Measurements from ENCODE around the gene ATP6AP2.

ATP6AP2 gene, protein sequence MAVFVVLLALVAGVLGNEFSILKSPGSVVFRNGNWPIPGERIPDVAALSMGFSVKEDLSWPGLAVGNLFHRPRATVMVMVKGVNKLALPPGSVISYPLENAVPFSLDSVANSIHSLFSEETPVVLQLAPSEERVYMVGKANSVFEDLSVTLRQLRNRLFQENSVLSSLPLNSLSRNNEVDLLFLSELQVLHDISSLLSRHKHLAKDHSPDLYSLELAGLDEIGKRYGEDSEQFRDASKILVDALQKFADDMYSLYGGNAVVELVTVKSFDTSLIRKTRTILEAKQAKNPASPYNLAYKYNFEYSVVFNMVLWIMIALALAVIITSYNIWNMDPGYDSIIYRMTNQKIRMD

DNA sequence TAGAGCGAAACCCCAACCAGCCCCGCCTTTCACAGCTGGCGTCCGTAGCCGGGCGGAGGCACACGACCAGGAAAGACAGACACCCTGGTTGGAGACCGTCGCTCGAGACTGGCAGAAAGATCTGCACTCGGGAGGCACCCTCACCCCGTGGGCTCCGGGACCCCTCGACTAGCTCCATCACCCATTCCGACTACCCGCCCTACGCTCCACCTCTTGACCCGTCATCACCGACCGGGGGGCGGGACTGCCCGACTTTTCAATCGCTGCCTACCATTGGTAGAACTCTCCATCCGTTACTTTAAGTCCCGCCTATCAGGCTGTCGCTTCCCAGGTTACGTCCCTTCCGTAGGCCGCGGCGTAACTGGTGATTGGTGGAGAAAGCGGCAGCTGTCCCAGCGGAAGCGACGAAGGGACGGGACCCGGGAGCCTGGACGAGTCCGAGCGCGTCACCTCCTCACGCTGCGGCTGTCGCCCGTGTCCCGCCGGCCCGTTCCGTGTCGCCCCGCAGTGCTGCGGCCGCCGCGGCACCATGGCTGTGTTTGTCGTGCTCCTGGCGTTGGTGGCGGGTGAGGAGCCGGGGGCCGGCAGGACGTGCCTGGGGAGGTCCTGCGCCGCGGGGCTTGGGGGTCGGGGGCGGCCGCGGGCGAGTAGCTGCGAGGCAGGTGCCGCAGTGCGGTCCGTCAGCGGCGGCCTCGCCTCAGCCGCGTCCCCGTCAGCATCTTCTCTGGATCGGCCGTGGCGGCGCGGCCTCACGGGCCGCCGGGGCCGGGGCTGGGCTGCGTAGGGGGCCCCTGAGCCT lies at the start of gene ATP6AP2:
Gene ATP6AP2, plus strand, starts transcription at position 434 of the 799 bp plus-strand sequence. Its CDS starts 96 bp downstream, at position 530.
- in situ Hi-C loops (cut with MboI; ENCODE audit: low sequenced_read_pairs, unreplicated experiment): no loop called here
- TF ChIP-seq, protein P1, sequence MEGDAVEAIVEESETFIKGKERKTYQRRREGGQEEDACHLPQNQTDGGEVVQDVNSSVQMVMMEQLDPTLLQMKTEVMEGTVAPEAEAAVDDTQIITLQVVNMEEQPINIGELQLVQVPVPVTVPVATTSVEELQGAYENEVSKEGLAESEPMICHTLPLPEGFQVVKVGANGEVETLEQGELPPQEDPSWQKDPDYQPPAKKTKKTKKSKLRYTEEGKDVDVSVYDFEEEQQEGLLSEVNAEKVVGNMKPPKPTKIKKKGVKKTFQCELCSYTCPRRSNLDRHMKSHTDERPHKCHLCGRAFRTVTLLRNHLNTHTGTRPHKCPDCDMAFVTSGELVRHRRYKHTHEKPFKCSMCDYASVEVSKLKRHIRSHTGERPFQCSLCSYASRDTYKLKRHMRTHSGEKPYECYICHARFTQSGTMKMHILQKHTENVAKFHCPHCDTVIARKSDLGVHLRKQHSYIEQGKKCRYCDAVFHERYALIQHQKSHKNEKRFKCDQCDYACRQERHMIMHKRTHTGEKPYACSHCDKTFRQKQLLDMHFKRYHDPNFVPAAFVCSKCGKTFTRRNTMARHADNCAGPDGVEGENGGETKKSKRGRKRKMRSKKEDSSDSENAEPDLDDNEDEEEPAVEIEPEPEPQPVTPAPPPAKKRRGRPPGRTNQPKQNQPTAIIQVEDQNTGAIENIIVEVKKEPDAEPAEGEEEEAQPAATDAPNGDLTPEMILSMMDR (IDR thresholded peaks at IDR 0.05; ENCODE audit: borderline replicate concordance, control extremely low read depth, extremely low read depth, insufficient read depth, missing control alignments): no peak
- DNase-seq (ENCODE audit: low spot score): peak; percentile 89

DNA sequence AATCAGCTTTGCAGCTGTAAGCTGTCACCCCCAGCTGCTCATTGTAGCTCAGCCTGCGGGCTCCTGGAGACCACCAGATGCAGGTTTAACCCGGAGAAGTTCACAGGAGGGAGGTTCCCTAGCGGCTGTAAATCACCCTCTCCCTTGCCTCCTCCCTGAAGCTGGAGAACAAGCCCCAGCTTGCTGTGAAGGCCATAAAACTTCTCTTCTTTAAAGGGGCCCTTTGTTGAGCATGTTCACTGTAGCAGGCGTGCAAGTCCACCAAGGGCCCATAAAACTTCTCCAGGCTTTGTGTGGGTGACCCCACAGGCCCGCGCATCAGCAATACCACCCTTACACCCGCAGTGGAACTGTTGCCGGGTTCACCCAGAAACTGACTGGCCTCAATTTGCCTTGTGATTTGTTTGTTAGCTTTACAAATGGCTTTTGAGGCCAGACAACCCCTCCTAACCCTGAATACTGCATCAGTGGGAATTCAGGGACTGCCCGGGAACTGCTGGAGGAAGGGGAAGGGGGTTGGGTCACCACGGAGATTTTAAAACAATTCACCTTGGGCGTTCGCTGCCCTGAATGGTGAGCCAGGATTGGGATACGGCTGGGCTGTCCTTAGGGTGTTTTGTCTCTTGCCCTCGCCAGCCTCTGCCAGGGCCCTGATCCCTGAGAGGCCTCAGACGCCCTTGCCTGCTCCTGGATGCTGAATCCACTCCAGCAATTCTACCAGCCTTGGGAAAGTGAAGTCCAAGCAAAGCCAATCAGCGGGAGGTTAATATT lies 49.5 kb upstream of the ATP6AP2 start:
- DNase-seq (ENCODE audit: low spot score): no peak
- in situ Hi-C loops (cut with MboI; ENCODE audit: low sequenced_read_pairs, unreplicated experiment): no loop called here
- TF ChIP-seq, protein P1 (IDR thresholded peaks at IDR 0.05; ENCODE audit: borderline replicate concordance, control extremely low read depth, extremely low read depth, insufficient read depth, missing control alignments): no peak

DNA sequence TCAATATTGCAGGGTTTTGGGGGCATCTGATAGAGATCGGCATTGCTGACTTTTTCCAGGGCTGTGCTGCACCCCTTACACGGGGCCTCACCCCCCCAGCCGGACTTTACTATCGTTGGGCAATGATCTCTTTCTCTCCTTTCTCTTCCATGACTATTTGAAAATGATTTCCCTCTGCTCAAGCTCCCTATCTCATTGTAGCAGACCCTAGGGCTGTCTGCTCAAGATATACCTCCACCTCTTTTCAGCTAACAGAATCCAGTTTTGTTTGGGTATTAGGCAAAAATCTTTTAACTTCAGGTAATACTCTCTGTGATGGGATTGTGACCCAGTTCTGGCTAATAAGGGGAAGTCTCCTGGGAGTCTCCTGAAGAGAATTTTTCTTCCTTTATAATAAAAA lies 43.5 kb upstream of the ATP6AP2 start:
- in situ Hi-C loops (cut with MboI; ENCODE audit: low sequenced_read_pairs, unreplicated experiment): no loop called here
- DNase-seq (ENCODE audit: low spot score): no peak
- TF ChIP-seq, protein P1 (IDR thresholded peaks at IDR 0.05; ENCODE audit: borderline replicate concordance, control extremely low read depth, extremely low read depth, insufficient read depth, missing control alignments): no peak

DNA sequence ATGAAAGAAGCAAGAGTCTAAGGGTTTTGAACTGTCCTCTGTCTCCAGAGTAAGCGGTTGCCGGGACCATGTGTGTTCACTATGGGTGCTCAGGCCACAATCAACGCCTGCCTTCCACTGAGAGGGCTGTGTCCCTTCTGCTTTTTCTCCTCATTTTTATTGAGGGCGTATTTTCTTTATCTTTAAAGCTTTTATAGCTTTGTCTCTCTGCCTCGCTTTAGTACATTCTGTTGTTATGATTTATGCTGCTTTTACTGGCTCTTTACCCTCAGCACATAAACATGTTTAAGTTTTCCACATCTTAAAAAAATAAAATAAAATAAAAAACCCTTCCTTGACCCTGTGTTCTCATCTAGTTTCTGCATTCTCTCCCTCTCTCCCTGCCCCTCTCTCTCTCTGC lies 42.4 kb upstream of the ATP6AP2 start:
- DNase-seq (ENCODE audit: low spot score): no peak
- TF ChIP-seq, protein P1 (IDR thresholded peaks at IDR 0.05; ENCODE audit: borderline replicate concordance, control extremely low read depth, extremely low read depth, insufficient read depth, missing control alignments): no peak
- in situ Hi-C loops (cut with MboI; ENCODE audit: low sequenced_read_pairs, unreplicated experiment): no loop called here

DNA sequence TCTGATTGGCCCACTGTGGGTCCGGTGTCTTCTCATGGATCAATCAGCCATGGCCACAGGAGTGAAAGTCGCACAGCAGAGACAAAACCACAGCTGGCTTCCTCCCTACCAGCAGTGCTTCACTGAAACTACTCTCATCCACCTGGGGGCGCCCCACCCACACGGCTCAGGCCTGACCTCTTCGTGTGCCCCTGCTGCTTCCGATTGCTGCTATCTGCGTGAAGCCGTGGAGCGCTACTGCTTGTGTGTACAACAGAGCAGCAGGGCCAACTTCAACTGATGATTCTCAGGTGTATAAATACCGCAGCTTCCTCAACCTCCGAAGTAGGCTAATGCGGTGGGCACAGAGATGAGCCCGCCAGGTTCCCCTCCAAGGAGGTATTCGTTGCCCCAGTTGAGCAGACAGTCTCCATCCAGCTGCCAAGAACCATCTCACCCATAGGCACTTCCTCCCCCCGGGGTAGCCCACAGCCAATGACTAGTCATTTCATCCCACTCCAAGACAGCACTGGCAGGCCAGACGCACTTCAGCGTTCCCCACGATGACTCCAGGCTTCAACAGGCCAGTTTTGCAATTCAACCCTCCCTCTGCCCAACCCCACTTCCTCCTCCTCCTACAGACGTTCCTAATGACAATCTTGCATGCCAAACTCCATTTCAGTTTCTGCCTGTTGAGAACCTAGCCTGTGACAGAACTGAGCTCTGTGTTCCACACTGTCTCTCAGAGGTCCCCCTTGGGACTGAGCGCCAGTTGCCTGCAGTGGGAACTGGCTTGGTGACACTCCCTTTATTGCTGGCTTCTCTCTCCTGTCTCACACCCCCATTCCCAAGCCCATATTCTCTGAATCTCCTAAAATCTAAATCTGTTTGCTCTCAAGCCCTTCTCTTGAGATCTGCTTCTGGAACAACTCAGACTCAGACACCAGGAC lies 41.3 kb upstream of the ATP6AP2 start:
- peak; percentile 49 for DNase-seq (ENCODE audit: low spot score)
- TF ChIP-seq, protein P1 (IDR thresholded peaks at IDR 0.05; ENCODE audit: borderline replicate concordance, control extremely low read depth, extremely low read depth, insufficient read depth, missing control alignments): peak; percentile 8
- in situ Hi-C loops (cut with MboI; ENCODE audit: low sequenced_read_pairs, unreplicated experiment): loop anchor here (10.0 kb wide), 2 partner anchors 105 to 575 kb away; partner anchors contain the start of gene CXorf38

Data from GM13976 (cell line).